Measurements from ENCODE around the gene MAPKAP1.

MAPKAP1 gene

GRCh38 chr9:125549465-125549871, 157.5 kb downstream of the MAPKAP1 start:
- H3K4me3 ChIP-seq (ENCODE audit: low read depth, low read length), result no peak overlapping the region
- no peak for DNase-seq (ENCODE audit: low read depth)
- no peak for TF ChIP-seq MYC (IDR thresholded peaks at IDR 0.05; ENCODE audit: low read depth, low read length)
- no peak for TF ChIP-seq POLR2A (IDR thresholded peaks at IDR 0.05; ENCODE audit: extremely low read depth, insufficient read length)
- TF ChIP-seq MAX (IDR thresholded peaks at IDR 0.05; ENCODE audit: low read depth, low read length), result no peak
- TF ChIP-seq CTCF (IDR thresholded peaks at IDR 0.05; ENCODE audit: low read depth, low read length), result no peak

GRCh38 chr9:125549039-125549438, 158.0 kb downstream of the MAPKAP1 start:
- no peak for TF ChIP-seq POLR2A (IDR thresholded peaks at IDR 0.05; ENCODE audit: extremely low read depth, insufficient read length)
- no peak for TF ChIP-seq MYC (IDR thresholded peaks at IDR 0.05; ENCODE audit: low read depth, low read length)
- no peak for TF ChIP-seq CTCF (IDR thresholded peaks at IDR 0.05; ENCODE audit: low read depth, low read length)
- TF ChIP-seq MAX (IDR thresholded peaks at IDR 0.05; ENCODE audit: low read depth, low read length), result no peak
- DNase-seq (ENCODE audit: low read depth), result no peak
- H3K4me3 ChIP-seq (ENCODE audit: low read depth, low read length), result no peak overlapping the region

- no peak for DNase-seq (ENCODE audit: low read depth)
- H3K4me3 ChIP-seq (ENCODE audit: low read depth, low read length), result no peak overlapping the region
- no peak for TF ChIP-seq MYC (IDR thresholded peaks at IDR 0.05; ENCODE audit: low read depth, low read length)
- no peak for TF ChIP-seq MAX (IDR thresholded peaks at IDR 0.05; ENCODE audit: low read depth, low read length)
- no peak for TF ChIP-seq CTCF (IDR thresholded peaks at IDR 0.05; ENCODE audit: low read depth, low read length)
- TF ChIP-seq POLR2A (IDR thresholded peaks at IDR 0.05; ENCODE audit: extremely low read depth, insufficient read length), result no peak
Measured at GRCh38 chr9:125548141-125548540, 158.9 kb downstream of the MAPKAP1 start.

- no peak overlapping the region for H3K4me3 ChIP-seq (ENCODE audit: low read depth, low read length)
- DNase-seq (ENCODE audit: low read depth), result no peak
- TF ChIP-seq MAX (IDR thresholded peaks at IDR 0.05; ENCODE audit: low read depth, low read length) (no peak), POLR2A (IDR thresholded peaks at IDR 0.05; ENCODE audit: extremely low read depth, insufficient read length) (no peak), MYC (IDR thresholded peaks at IDR 0.05; ENCODE audit: low read depth, low read length) (no peak), CTCF (IDR thresholded peaks at IDR 0.05; ENCODE audit: low read depth, low read length) (no peak)
Measured at GRCh38 chr9:125547368-125547767, 159.6 kb downstream of the MAPKAP1 start.

GRCh38 chr9:125545845-125546244, 161.2 kb downstream of the MAPKAP1 start:
- DNase-seq (ENCODE audit: low read depth), result no peak
- no peak for TF ChIP-seq POLR2A (IDR thresholded peaks at IDR 0.05; ENCODE audit: extremely low read depth, insufficient read length)
- no peak for TF ChIP-seq CTCF (IDR thresholded peaks at IDR 0.05; ENCODE audit: low read depth, low read length)
- no peak overlapping the region for H3K4me3 ChIP-seq (ENCODE audit: low read depth, low read length)

- TF ChIP-seq MYC (IDR thresholded peaks at IDR 0.05; ENCODE audit: low read depth, low read length), result no peak
- no peak for TF ChIP-seq MAX (IDR thresholded peaks at IDR 0.05; ENCODE audit: low read depth, low read length)
- TF ChIP-seq CTCF (IDR thresholded peaks at IDR 0.05; ENCODE audit: low read depth, low read length), result no peak
- TF ChIP-seq POLR2A (IDR thresholded peaks at IDR 0.05; ENCODE audit: extremely low read depth, insufficient read length), result no peak
- H3K4me3 ChIP-seq (ENCODE audit: low read depth, low read length), result no peak overlapping the region
- no peak for DNase-seq (ENCODE audit: low read depth)
Measured at GRCh38 chr9:125544988-125545651, 161.9 kb downstream of the MAPKAP1 start.

Data from NB4 (cell line).